Upper lobe of left lung (tissue), 6 donors: Measurements from ENCODE around the gene TMEM182. TPM values are rescaled to one million over a fixed set of nuclear protein-coding genes. Genes with fewer than 3 reads are reported as not detected.

Experiments
- ATAC-seq, 2 donors: fragments of 200-7000 bp; cut with Tn5 transposase; one replicate each; pipeline ENCODE4 v1.9.1; 2022; ENCODE audit warnings: mild to moderate bottlenecking in 2 of 2, moderate library complexity in 2 of 2; ENCODE audit not compliant: low FRiP score in 2 of 2
- DNase-seq, 2 donors: peaks; one replicate each; pipeline ENCODE4 v3.0.0-alpha.2; 2019 to 2020
- H3K27ac ChIP-seq, 4 donors: fragments of 200-600 bp; sonication (generic); one replicate each; pipeline ENCODE4 v1.5.1; 2016 to 2019
- H3K27me3 ChIP-seq, 4 donors: fragments of 200-600 bp; sonication (generic); one replicate each; pipeline ENCODE4 v1.5.1; 2017 to 2019
- H3K36me3 ChIP-seq, 4 donors: fragments of 200-600 bp; sonication (generic); one replicate each; pipeline ENCODE4 v1.5.1; 2016 to 2019
- H3K4me1 ChIP-seq, 4 donors: fragments of 200-600 bp; sonication (generic); one replicate each; pipeline ENCODE4 v1.5.1; 2018 to 2019
- H3K4me3 ChIP-seq, 4 donors: fragments of 200-600 bp; sonication (generic); one replicate each; pipeline ENCODE4 v1.5.1; 2017 to 2019; ENCODE audit warnings: mild to moderate bottlenecking in 2 of 4, moderate library complexity in 1 of 4
- H3K9me3 ChIP-seq, 4 donors: fragments of 200-600 bp; sonication (generic); one replicate each; pipeline ENCODE4 v1.5.1; 2018 to 2019
- CTCF ChIP-seq, 6 experiments: fragments of 450-650 bp in 4 of 6; fragments of 200-600 bp in 2 of 6; sonication (generic) in 2 of 6; IDR thresholded peaks; one replicate each; pipeline ENCODE4 v1.5.1; 2016 to 2019; ENCODE audit warnings: antibody characterized with exemption in 6 of 6
- EP300 ChIP-seq, 4 donors: sonication (generic); formaldehyde crosslinking; IDR thresholded peaks; one replicate each; pipeline ENCODE4 v1.5.1; 2017; ENCODE audit warnings: antibody characterized with exemption in 4 of 4, control low read depth in 2 of 4
- POLR2A ChIP-seq, 4 donors: fragments of 450-650 bp; IDR thresholded peaks; one replicate each; pipeline ENCODE4 v1.5.1; 2016 to 2017; ENCODE audit warnings: antibody characterized with exemption in 4 of 4, mild to moderate bottlenecking in 2 of 4
- POLR2AphosphoS5 ChIP-seq, 2 donors: sonication (generic); formaldehyde crosslinking; IDR thresholded peaks; one replicate each; pipeline ENCODE4 v1.5.1; 2017; ENCODE audit warnings: antibody characterized with exemption in 2 of 2
- WGBS, 2 donors: methylation state at CpG; one replicate each; pipeline ENCODE4 v1.1.5; 2017 to 2018; 5-methylcytosine and 5-hydroxymethylcytosine counted together
- total RNA-seq, 6 donors: library from RNA; depleted of rRNA in 4 of 6; stranded (reverse); fragments of >200 nt in 4 of 6; gene quantifications; one replicate each; pipeline versions ENCODE4 v1.1.0 to v1.2.1, GENCODE V29; 2016 to 2021
- donor health status: DM: no; HTN: no; CAD: no; lungs with moderate emphysema.
- donor health status: DM: no; HTN: yes; CAD: no; lungs with severe emphysema.

The TMEM182 gene
- total RNA-seq, 6 donors from 2014 or later, result 1.7 to 5.6 (median 2.7) TPM; not detected in 2

GRCh38 chr2:102736410-102737409, 25.1 kb upstream of the TMEM182 start:
- Histone ChIP-seq H3K9me3 (no peaks in the 10 kb centered on the region), H3K4me3 (peak overlapping the region; percentile 60 to 91 (median 76)), H3K4me1 (peaks cover 6 to 26% (median 17%) of the 10 kb centered on the region in 4 donors), H3K36me3 (peaks cover 0 to 5% (median 2%) of the 10 kb centered on the region in 4 donors), H3K27me3 (no peaks in the 10 kb centered on the region), H3K27ac (peak overlapping the region; percentile 35 to 95 (median 85))
- peak; percentile 92 to 98 for ATAC-seq
- 0 to 1% methylated on average over 21 to 36 of the region's 52 CpGs for WGBS, 2 donors
- peak; percentile 92 to 98 for DNase-seq
- TF ChIP-seq EP300 (IDR thresholded peaks at IDR 0.05) (no peak), POLR2AphosphoS5 (IDR thresholded peaks at IDR 0.05) (peak; percentile 37 to 83), POLR2A (IDR thresholded peaks at IDR 0.05) (peak in 2 of 4 donors; percentile 60 to 90), CTCF (IDR thresholded peaks at IDR 0.05) (peak in 1 of 6 experiments; percentile 16)

DNA sequence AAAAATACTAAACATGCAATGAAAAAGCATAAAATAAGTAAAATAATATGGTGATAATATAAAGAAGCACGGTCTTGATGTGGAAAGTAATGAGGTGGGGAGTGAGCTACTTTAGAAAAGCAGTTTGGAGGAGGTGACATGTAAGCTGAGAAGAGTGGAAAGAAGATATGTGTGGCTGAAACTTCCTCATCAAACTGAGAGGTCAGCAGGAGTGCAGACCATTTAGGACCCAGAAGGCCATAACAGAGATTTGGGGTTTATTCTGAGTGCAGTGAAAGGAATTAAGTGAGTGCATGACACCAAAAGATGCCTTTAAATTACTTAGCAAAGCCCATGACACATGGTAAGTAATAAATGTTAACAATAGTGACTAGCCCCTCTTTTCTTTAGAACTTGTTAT, 24.4 kb upstream of the TMEM182 start:
- WGBS, 2 donors, result 65 to 72% methylated on average over 1 of the region's 1 CpG
- H3K4me3 ChIP-seq, result peak overlapping the region in 3 of 4 donors; percentile 60 to 91 (median 77)
- H3K36me3 ChIP-seq, result no peaks in the 10 kb centered on the region
- no peak overlapping the region for H3K27ac ChIP-seq
- DNase-seq (no peak), ATAC-seq (no peak)
- no peak for TF ChIP-seq POLR2AphosphoS5 (IDR thresholded peaks at IDR 0.05)
- no peak for TF ChIP-seq POLR2A (IDR thresholded peaks at IDR 0.05)
- no peak for TF ChIP-seq CTCF (IDR thresholded peaks at IDR 0.05)
- TF ChIP-seq EP300 (IDR thresholded peaks at IDR 0.05), result no peak
- H3K27me3 ChIP-seq, result no peaks in the 10 kb centered on the region
- H3K9me3 ChIP-seq, result no peaks in the 10 kb centered on the region
- peaks cover 6 to 26% (median 17%) of the 10 kb centered on the region in 4 donors for H3K4me1 ChIP-seq

- Histone ChIP-seq H3K4me3 (no peak overlapping the region), H3K9me3 (no peaks in the 10 kb centered on the region), H3K4me1 (no peaks in the 10 kb centered on the region), H3K36me3 (no peaks in the 10 kb centered on the region), H3K27ac (no peak overlapping the region), H3K27me3 (no peaks in the 10 kb centered on the region)
- 91 to 97% methylated on average over 3 of the region's 3 CpGs for WGBS, 2 donors
- no peak for TF ChIP-seq POLR2A (IDR thresholded peaks at IDR 0.05)
- DNase-seq (no peak), ATAC-seq (no peak)
Observed at GRCh38 chr2:102743259-102743658, 18.6 kb upstream of the TMEM182 start.

- Histone ChIP-seq H3K27ac (no peak overlapping the region), H3K36me3 (no peaks in the 10 kb centered on the region), H3K4me1 (no peaks in the 10 kb centered on the region), H3K9me3 (no peaks in the 10 kb centered on the region), H3K4me3 (no peak overlapping the region), H3K27me3 (no peaks in the 10 kb centered on the region)
- TF ChIP-seq CTCF (IDR thresholded peaks at IDR 0.05), result no peak
- TF ChIP-seq POLR2A (IDR thresholded peaks at IDR 0.05), result no peak
- TF ChIP-seq EP300 (IDR thresholded peaks at IDR 0.05), result no peak
- TF ChIP-seq POLR2AphosphoS5 (IDR thresholded peaks at IDR 0.05), result no peak
- WGBS, 2 donors, result 95 to 97% methylated on average over 4 of the region's 4 CpGs
- ATAC-seq (no peak), DNase-seq (no peak)
Observed at GRCh38 chr2:102748107-102748506, 13.7 kb upstream of the TMEM182 start.

- WGBS, 2 donors, result 89 to 90% methylated on average over 3 of the region's 3 CpGs
- Histone ChIP-seq H3K27me3 (no peaks in the 10 kb centered on the region), H3K4me1 (no peaks in the 10 kb centered on the region), H3K4me3 (no peak overlapping the region), H3K27ac (no peak overlapping the region), H3K36me3 (no peaks in the 10 kb centered on the region), H3K9me3 (no peaks in the 10 kb centered on the region)
- no peak for DNase-seq
- TF ChIP-seq CTCF (IDR thresholded peaks at IDR 0.05), result no peak
- TF ChIP-seq POLR2AphosphoS5 (IDR thresholded peaks at IDR 0.05), result no peak
- no peak for ATAC-seq
Observed at GRCh38 chr2:102749938-102750337, 11.9 kb upstream of the TMEM182 start.
